H1 (cell line): ENCODE data around the gene KPNA6. TPM values are rescaled to one million over a fixed set of nuclear protein-coding genes. Genes with fewer than 3 reads are reported as not detected.

Experiments
- CTCF ChIA-PET: fragments of 300-600 bp; sonication (Branson Sonifier 250); formaldehyde crosslinking; loops from one replicate; lab custom pipeline; 2021; ENCODE audit not compliant: partially characterized antibody; lab: Charles Lee
- POLR2A ChIA-PET: fragments of 300-600 bp; sonication (Branson Sonifier 250); formaldehyde crosslinking; loops from one replicate; lab custom pipeline; 2021; ENCODE audit warnings: inconsistent platforms; ENCODE audit not compliant: partially characterized antibody; lab: Charles Lee
- DNase-seq, 2 experiments: peaks; one replicate each; pipeline versions ENCODE4 v3.0.0 to v3.0.0-alpha.2; 2010 to 2022; ENCODE audit warnings: low spot score in 2 of 2, low read depth in 1 of 2, mixed read lengths in 1 of 2
- FAIRE-seq: peaks from 2 replicates; lab custom pipeline; 2011; peaks lifted over from hg19 to GRCh38; lab: Jason Lieb, UNC
- H2AFZ ChIP-seq: 2 replicates; pipeline ENCODE4 v1.8.1; 2012; ENCODE audit warnings: low read length, inconsistent platforms
- H2AK5ac ChIP-seq: 2 replicates; pipeline ENCODE4 v1.6.1; 2013; ENCODE audit warnings: low read depth, low read length
- H2BK120ac ChIP-seq: replicated peaks from 2 replicates; pipeline ENCODE3; 2013; ENCODE audit warnings: low read depth, low read length, inconsistent platforms
- H2BK12ac ChIP-seq: 2 replicates; pipeline ENCODE4 v1.6.1; 2013; ENCODE audit warnings: low read depth, low read length
- H2BK15ac ChIP-seq: 2 replicates; pipeline ENCODE4 v1.6.1; 2013; ENCODE audit warnings: low read length
- H2BK20ac ChIP-seq: 2 replicates; pipeline ENCODE4 v1.6.1; 2013; ENCODE audit warnings: low read length
- H2BK5ac ChIP-seq: 2 replicates; pipeline ENCODE4 v1.6.1; 2013; ENCODE audit warnings: low read depth, low read length
- H3K14ac ChIP-seq: 2 replicates; pipeline ENCODE4 v1.6.1; 2013; ENCODE audit warnings: inconsistent platforms; ENCODE audit not compliant: insufficient read length
- H3K18ac ChIP-seq: 2 replicates; pipeline ENCODE4 v1.6.1; 2013; ENCODE audit warnings: low read length; ENCODE audit errors: extremely low read depth
- H3K23ac ChIP-seq: 2 replicates; pipeline ENCODE4 v1.6.1; 2013; ENCODE audit warnings: inconsistent platforms; ENCODE audit not compliant: insufficient read length
- H3K23me2 ChIP-seq: 2 replicates; pipeline ENCODE4 v1.6.1; 2013; ENCODE audit warnings: low read depth, low read length
- H3K27ac ChIP-seq: 2 replicates; pipeline ENCODE4 v1.6.1; 2011; ENCODE audit warnings: low read depth, low read length, inconsistent platforms
- H3K27me3 ChIP-seq, 4 experiments: replicated peaks in 1 of 4; 1 replicate in 1 of 4; 2 replicates in 3 of 4; pipeline versions ENCODE4 v1.6.1 to v1.8.1; 2011 to 2013; ENCODE audit warnings: low read length in 3 of 4, mild to moderate bottlenecking in 3 of 4, inconsistent platforms in 2 of 4, mixed read lengths in 2 of 4, moderate library complexity in 1 of 4; ENCODE audit not compliant: control insufficient read depth in 3 of 4, insufficient read depth in 3 of 4; ENCODE audit errors: extremely low read depth in 1 of 4
- H3K36me3 ChIP-seq, 4 experiments: 2 replicates each; pipeline versions ENCODE4 v1.6.1 to v1.8.1; 2011 to 2013; ENCODE audit warnings: mild to moderate bottlenecking in 4 of 4, low read length in 3 of 4, moderate library complexity in 2 of 4, control low read depth in 1 of 4, inconsistent platforms in 1 of 4; ENCODE audit not compliant: insufficient read depth in 4 of 4, control insufficient read depth in 2 of 4
- H3K4ac ChIP-seq: replicated peaks from 2 replicates; pipeline ENCODE3; 2013; ENCODE audit warnings: low read length, low read depth, mixed read lengths, inconsistent platforms; ENCODE audit not compliant: insufficient read length
- H3K4me1 ChIP-seq, 4 experiments: replicated peaks in 1 of 4; 1 replicate in 1 of 4; 2 replicates in 3 of 4; pipeline versions ENCODE4 v1.6.1 to v1.8.1; 2011 to 2013; ENCODE audit warnings: low read length in 3 of 4, inconsistent platforms in 2 of 4, mixed read lengths in 1 of 4; ENCODE audit not compliant: insufficient read depth in 4 of 4, control insufficient read depth in 3 of 4
- H3K4me2 ChIP-seq, 2 experiments: 2 replicates each; pipeline versions ENCODE4 v1.6.1 to v1.8.1; 2011 to 2013; ENCODE audit warnings: low read depth in 2 of 2, low read length in 2 of 2, control low read depth in 1 of 2, inconsistent platforms in 1 of 2, mild to moderate bottlenecking in 1 of 2; ENCODE audit not compliant: insufficient read depth in 1 of 2
- H3K4me3 ChIP-seq, 4 experiments: fragments of 200-600, 300-600 bp in 1 of 4; sonication (generic), shearing (Covaris generic), sonication (Bioruptor Twin) in 1 of 4; 2 replicates each; pipeline versions ENCODE4 v1.5.1 to v1.8.1; 2011 to 2016; ENCODE audit warnings: low read length in 4 of 4, low read depth in 3 of 4, control low read depth in 2 of 4, inconsistent platforms in 2 of 4, mild to moderate bottlenecking in 2 of 4, mixed read lengths in 1 of 4, moderate library complexity in 1 of 4; ENCODE audit not compliant: insufficient read depth in 2 of 4; ENCODE audit errors: extremely low read depth in 1 of 4
- H3K56ac ChIP-seq: replicated peaks from 2 replicates; pipeline ENCODE3; 2013; ENCODE audit warnings: low read depth, mild to moderate bottlenecking, mixed read lengths, low read length, inconsistent platforms; ENCODE audit not compliant: insufficient read length
- H3K79me1 ChIP-seq: 2 replicates; pipeline ENCODE4 v1.6.1; 2013; ENCODE audit warnings: low read depth, low read length, control low read depth
- H3K79me2 ChIP-seq, 2 experiments: 2 replicates each; pipeline versions ENCODE4 v1.6.1 to v1.8.1; 2012 to 2013; ENCODE audit warnings: low read length in 2 of 2, mild to moderate bottlenecking in 2 of 2, inconsistent platforms in 1 of 2; ENCODE audit not compliant: insufficient read depth in 2 of 2, control insufficient read depth in 1 of 2
- H3K9ac ChIP-seq, 4 experiments: replicated peaks in 1 of 4; 1 replicate in 1 of 4; 2 replicates in 3 of 4; pipeline versions ENCODE4 v1.6.1 to v1.8.1; 2011 to 2013; ENCODE audit warnings: low read depth in 3 of 4, low read length in 3 of 4, control low read depth in 2 of 4, mild to moderate bottlenecking in 2 of 4, moderate library complexity in 2 of 4, inconsistent platforms in 1 of 4; ENCODE audit errors: extremely low read depth in 1 of 4
- H3K9me3 ChIP-seq, 2 experiments: 2 replicates each; pipeline versions ENCODE4 v1.6.1 to v1.8.1; 2012 to 2013; ENCODE audit warnings: mild to moderate bottlenecking in 2 of 2, moderate library complexity in 2 of 2, control low read depth in 1 of 2, inconsistent platforms in 1 of 2, low read depth in 1 of 2, low read length in 1 of 2, mixed read lengths in 1 of 2; ENCODE audit not compliant: insufficient read depth in 2 of 2
- H4K20me1 ChIP-seq, 2 experiments: replicated peaks in 1 of 2; 2 replicates each; pipeline versions ENCODE3 to v1.8.1; 2011 to 2013; ENCODE audit warnings: inconsistent platforms in 2 of 2, low read length in 2 of 2, mild to moderate bottlenecking in 1 of 2; ENCODE audit not compliant: insufficient read depth in 2 of 2, control insufficient read depth in 1 of 2
- H4K5ac ChIP-seq: 2 replicates; pipeline ENCODE4 v1.6.1; 2013; ENCODE audit warnings: low read length, low read depth, mixed read lengths, inconsistent platforms; ENCODE audit not compliant: insufficient read length
- H4K8ac ChIP-seq: 2 replicates; pipeline ENCODE4 v1.8.0; 2013; ENCODE audit warnings: mild to moderate bottlenecking, moderate library complexity, low read length, inconsistent platforms; ENCODE audit not compliant: insufficient read depth; ENCODE audit errors: extremely low read depth
- H4K91ac ChIP-seq: replicated peaks from 2 replicates; pipeline ENCODE3; 2013; ENCODE audit warnings: low read length, mixed read lengths, inconsistent platforms; ENCODE audit not compliant: insufficient read length
- CBX5 ChIP-seq: fragments of 300-800, 300-1000 bp; sonication (generic); IDR thresholded peaks from 2 replicates; pipeline ENCODE4 v1.7.1; 2016; ENCODE audit warnings: antibody characterized with exemption, low read length, low read depth
- CHD1 ChIP-seq: IDR thresholded peaks from 2 replicates; pipeline ENCODE4 v1.6.1; 2012; ENCODE audit warnings: low read depth, low read length, improper control_type of control experiment
- CHD2 ChIP-seq: IDR thresholded peaks from 2 replicates; pipeline ENCODE4 v1.6.1; 2012; ENCODE audit warnings: low read length, improper control_type of control experiment
- HDAC6 ChIP-seq: IDR thresholded peaks from one replicate; pipeline ENCODE4 v1.7.1; 2012; ENCODE audit warnings: low read depth, mild to moderate bottlenecking, inconsistent platforms, low read length, moderate library complexity
- JUN ChIP-seq: IDR thresholded peaks from 2 replicates; pipeline ENCODE4 v1.6.1; 2011; ENCODE audit warnings: low read depth, mild to moderate bottlenecking, improper control_type of control experiment, low read length
- JUND ChIP-seq: IDR thresholded peaks from 2 replicates; pipeline ENCODE4 v1.6.1; 2011; ENCODE audit warnings: mild to moderate bottlenecking, improper control_type of control experiment, low read length
- SIN3A ChIP-seq, 2 experiments: IDR thresholded peaks in 1 of 2; conservative IDR thresholded peaks in 1 of 2; 2 replicates each; pipeline ENCODE4 v1.6.1; 2011 to 2012; ENCODE audit warnings: low read length in 2 of 2, improper control_type of control experiment in 1 of 2, low read depth in 1 of 2, mild to moderate bottlenecking in 1 of 2
- WGBS, 2 experiments: shearing (Covaris generic) in 1 of 2; methylation state at CpG; one replicate each; pipeline versions ENCODE4 v1.1.6 to v1.1.7; 2013 to 2015; ENCODE audit warnings: low lambda C conversion rate in 2 of 2, mixed read lengths in 2 of 2, inconsistent platforms in 1 of 2, low coverage in 1 of 2, missing lambda C conversion rate in 1 of 2; ENCODE audit not compliant: insufficient replicate concordance in 2 of 2, insufficient coverage in 1 of 2, insufficient read length in 1 of 2; ENCODE audit errors: extremely low coverage in 1 of 2, missing lambda C conversion rate in 1 of 2; 5-methylcytosine and 5-hydroxymethylcytosine counted together
- polyA plus RNA-seq, 7 experiments: library from polyadenylated mRNA; depleted of rRNA in 3 of 7; stranded (reverse) in 5 of 7; unstranded in 2 of 7; fragments of >200 nt in 5 of 7; fragments of 200-250 nt in 2 of 7; gene quantifications; 1 replicate in 5 of 7; 2 replicates in 1 of 7; 4 replicates in 1 of 7; pipeline versions ENCODE4 v1.2.1 to v1.2.3, GENCODE V29; 2011 to 2013; ENCODE audit warnings: missing spikeins in 2 of 7, mixed read lengths in 2 of 7
- total RNA-seq: library from RNA; stranded (reverse); fragmentation: NEBNext Ultra II Directional; extraction: Animal tissue kit (Norgen Biotek cat#: 25700); gene quantifications from 2 replicates; pipeline ENCODE4 v1.2.1, GENCODE V29; 2021

The KPNA6 gene
- total and polyA plus RNA-seq, 2 of the 8 experiments (the other 6 are each of a cell fraction or from before 2014, with no cell fraction given), result 24.2 to 120 TPM

DNA sequence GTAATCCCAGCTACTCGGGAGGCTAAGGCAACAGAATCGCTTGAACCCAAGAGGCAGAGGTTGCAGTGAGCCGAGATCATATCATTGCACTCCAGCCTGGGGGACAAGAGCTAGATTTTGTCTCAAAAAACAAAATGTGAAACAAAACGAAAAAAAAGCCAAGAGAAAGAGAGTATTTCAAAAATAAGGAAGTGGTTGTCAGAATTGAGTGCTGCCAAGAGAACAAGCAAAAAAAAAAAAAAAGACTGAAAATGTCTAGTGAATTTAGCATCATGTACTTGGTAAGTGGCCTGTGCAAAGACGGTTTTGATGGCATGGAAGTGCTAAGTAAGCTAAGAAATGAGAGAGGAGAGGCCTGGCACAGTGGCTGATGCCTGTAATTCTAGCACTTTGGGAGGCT is 14.3 kb downstream of the KPNA6 start:
- no peak overlapping the region for H4K8ac ChIP-seq
- ChIA-PET POLR2A (interaction anchor here (1.0 to 4.2 kb wide), 4 partner anchors 8 to 20 kb away, joined by 3 to 21 read pairs (median 13); partner anchors contain the start of gene KPNA6), CTCF (interaction anchor here (3.0 kb wide), 1 partner anchor 13 kb away, joined by 13 read pairs; the partner anchor contains the start of gene KPNA6)
- TF ChIP-seq SIN3A (conservative IDR thresholded peaks at IDR 0.05 in 1 of 2, IDR thresholded peaks at IDR 0.05 in 1 of 2; ENCODE audit: low read depth in 1 of 2, low read length in 2 of 2) (no peak), CHD1 (no peak), CHD2 (no peak), CBX5 (no peak), JUN (no peak), JUND (no peak), HDAC6 (no peak)
- no peak overlapping the region for H3K4me2 ChIP-seq
- DNase-seq (no peak), FAIRE-seq (no peak)
- H2BK5ac ChIP-seq, result no peak overlapping the region
- no peak overlapping the region for H3K14ac ChIP-seq
- H4K20me1 ChIP-seq, result peaks cover 2 to 7% of the 10 kb centered on the region in 2 experiments
- no peak overlapping the region for H2AFZ ChIP-seq
- no peak overlapping the region for H3K56ac ChIP-seq
- no peak overlapping the region for H2AK5ac ChIP-seq
- H3K79me1 ChIP-seq, result peaks cover 3% of the 10 kb centered on the region; the same call in 1 of the 2 replicates
- H3K79me2 ChIP-seq, result peaks cover 4 to 75% of the 10 kb centered on the region in 2 experiments; a peak in 3 of 4 replicates
- H3K27me3 ChIP-seq, result no peaks in the 10 kb centered on the region
- no peak overlapping the region for H3K23ac ChIP-seq
- no peak overlapping the region for H3K27ac ChIP-seq
- no peak overlapping the region for H3K18ac ChIP-seq
- 93% methylated on average over 5 of the region's 5 CpGs; no CpG with 5 or more reads in 1 of the 2 experiments for WGBS, 2 experiments
- H2BK120ac ChIP-seq, result no peak overlapping the region
- H3K9ac ChIP-seq, result no peak overlapping the region
- H3K36me3 ChIP-seq, result no peaks in the 10 kb centered on the region
- H3K4ac ChIP-seq, result no peak overlapping the region
- no peak overlapping the region for H2BK20ac ChIP-seq
- no peaks in the 10 kb centered on the region for H3K23me2 ChIP-seq
- H3K9me3 ChIP-seq, result no peaks in the 10 kb centered on the region
- H3K4me1 ChIP-seq, result no peaks in the 10 kb centered on the region; a peak in 1 of 7 replicates
- H2BK12ac ChIP-seq, result no peak overlapping the region
- no peak overlapping the region for H3K4me3 ChIP-seq
- no peak overlapping the region for H4K91ac ChIP-seq
- no peak overlapping the region for H4K5ac ChIP-seq
- H2BK15ac ChIP-seq, result no peak overlapping the region
